GM12873 (cell line): ENCODE data around the gene DSP.

Experiments used
- CTCF ChIP-seq: IDR thresholded peaks from 2 replicates; pipeline ENCODE4 v1.5.1; 2012; ENCODE audit warnings: low read depth, mild to moderate bottlenecking, moderate library complexity, low read length, control low read depth; ENCODE audit not compliant: insufficient read depth; ENCODE audit errors: missing control alignments

Gene DSP

GRCh38 chr6:7578516-7578915, 37.0 kb downstream of the DSP start:
- no peak for TF ChIP-seq CTCF

- no peak for TF ChIP-seq CTCF
These were observed 37.5 kb downstream of the DSP start for GRCh38 chr6:7578931-7579330.

DNA sequence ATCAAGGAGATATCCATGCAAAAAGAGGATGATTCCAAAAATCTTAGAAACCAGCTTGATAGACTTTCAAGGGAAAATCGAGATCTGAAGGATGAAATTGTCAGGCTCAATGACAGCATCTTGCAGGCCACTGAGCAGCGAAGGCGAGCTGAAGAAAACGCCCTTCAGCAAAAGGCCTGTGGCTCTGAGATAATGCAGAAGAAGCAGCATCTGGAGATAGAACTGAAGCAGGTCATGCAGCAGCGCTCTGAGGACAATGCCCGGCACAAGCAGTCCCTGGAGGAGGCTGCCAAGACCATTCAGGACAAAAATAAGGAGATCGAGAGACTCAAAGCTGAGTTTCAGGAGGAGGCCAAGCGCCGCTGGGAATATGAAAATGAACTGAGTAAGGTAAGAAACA, 38.4 kb downstream of the DSP start:
- no peak for TF ChIP-seq CTCF

GRCh38 chr6:7580537-7580926, 39.1 kb downstream of the DSP start:
- no peak for TF ChIP-seq CTCF

- TF ChIP-seq CTCF, result no peak
These were observed 39.6 kb downstream of the DSP start for GRCh38 chr6:7580927-7581618.

DNA sequence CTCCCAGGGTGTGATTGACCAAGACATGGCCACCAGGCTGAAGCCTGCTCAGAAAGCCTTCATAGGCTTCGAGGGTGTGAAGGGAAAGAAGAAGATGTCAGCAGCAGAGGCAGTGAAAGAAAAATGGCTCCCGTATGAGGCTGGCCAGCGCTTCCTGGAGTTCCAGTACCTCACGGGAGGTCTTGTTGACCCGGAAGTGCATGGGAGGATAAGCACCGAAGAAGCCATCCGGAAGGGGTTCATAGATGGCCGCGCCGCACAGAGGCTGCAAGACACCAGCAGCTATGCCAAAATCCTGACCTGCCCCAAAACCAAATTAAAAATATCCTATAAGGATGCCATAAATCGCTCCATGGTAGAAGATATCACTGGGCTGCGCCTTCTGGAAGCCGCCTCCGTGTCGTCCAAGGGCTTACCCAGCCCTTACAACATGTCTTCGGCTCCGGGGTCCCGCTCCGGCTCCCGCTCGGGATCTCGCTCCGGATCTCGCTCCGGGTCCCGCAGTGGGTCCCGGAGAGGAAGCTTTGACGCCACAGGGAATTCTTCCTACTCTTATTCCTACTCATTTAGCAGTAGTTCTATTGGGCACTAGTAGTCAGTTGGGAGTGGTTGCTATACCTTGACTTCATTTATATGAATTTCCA, 43.9 kb downstream of the DSP start:
- no peak for TF ChIP-seq CTCF

- no peak for TF ChIP-seq CTCF
These were observed 46.2 kb downstream of the DSP start for GRCh38 chr6:7587631-7588100.
